GM19099 (cell line): ENCODE measurements around the gene CD22.

ENCODE experiments used
- POLR2A ChIP-seq: IDR thresholded peaks from 3 replicates; pipeline ENCODE4 v1.6.1; 2011; ENCODE audit warnings: low read depth; ENCODE audit not compliant: insufficient read length; ENCODE audit errors: extremely low read depth

Gene CD22

DNA sequence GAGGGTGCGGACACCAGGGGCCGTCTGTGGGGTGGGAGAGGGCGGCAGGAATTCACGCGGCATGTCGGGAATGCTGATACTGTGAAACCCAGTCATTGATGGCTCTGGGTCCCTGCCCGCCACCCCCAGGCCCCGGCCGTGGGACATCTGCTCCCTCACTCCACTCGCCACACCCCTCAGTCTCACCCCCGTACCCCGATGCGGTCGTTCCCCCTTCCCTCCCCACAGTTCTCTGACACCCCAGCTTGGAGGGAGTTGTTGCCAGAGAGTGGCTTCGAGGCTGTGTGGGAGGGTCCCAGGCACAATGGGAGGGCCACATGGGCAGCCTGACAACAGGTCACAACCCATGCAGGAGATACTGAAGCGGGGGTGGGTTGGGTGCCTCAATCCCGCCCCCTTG is 35.2 kb upstream of the CD22 start:
- TF ChIP-seq POLR2A, result no peak

DNA sequence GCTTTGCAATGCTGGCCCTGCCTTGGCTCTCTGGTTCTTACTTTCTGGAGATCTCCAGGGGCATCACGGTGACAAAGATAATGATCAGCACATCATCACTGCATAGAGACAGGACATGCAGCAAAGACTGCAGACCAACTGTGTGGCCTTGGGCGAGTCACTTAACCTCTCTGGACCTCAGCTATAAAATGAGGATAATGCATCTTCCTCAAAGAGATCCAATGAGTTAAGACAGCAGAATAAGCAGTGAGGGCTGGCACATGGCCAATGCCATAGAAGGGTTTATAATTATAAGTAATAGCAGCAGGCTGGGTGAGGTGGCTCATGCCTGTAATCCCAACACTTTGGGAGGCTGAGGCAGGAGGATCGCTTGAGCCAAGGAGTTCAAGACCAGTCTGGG is 34.7 kb upstream of the CD22 start:
- no peak for TF ChIP-seq POLR2A

DNA sequence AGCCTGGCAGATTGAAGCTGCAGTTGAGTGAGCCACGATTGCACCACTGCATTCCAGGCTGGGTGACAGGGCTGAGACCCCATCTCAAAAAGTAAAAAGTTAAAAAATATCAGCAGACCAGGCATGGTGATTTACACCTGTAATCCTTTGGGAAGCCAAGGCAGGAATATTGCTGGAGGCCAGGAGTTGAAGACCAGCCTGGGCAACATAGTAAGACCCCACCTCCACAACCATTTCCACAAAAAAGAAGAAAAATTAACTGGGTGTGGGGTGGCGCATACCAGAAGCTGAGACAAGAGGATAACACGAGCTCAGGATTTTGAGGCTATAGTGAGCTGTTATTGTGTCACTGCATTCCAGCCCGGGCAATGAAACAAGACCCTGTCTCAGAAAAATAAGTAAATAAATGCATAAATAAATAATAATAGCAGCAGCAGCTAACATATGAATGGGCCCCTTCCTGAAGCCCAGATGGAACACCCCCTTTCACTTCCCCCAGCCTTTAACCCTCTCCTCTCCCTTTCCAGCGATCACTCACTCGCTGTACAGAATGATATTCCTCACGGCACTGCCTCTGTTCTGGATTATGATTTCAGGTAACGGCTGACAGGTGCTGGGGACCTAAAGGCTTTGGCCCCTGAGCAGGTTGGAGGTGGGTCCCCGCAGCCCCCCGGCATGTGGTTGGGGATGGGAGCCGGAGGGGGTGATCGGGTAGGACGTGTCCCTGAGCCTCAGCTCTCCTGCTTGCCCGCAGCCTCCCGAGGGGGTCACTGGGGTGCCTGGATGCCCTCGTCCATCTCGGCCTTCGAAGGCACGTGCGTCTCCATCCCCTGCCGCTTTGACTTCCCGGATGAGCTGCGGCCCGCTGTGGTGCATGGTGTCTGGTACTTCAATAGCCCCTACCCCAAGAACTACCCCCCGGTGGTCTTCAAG is 33.9 kb upstream of the CD22 start:
- TF ChIP-seq POLR2A, result no peak

DNA sequence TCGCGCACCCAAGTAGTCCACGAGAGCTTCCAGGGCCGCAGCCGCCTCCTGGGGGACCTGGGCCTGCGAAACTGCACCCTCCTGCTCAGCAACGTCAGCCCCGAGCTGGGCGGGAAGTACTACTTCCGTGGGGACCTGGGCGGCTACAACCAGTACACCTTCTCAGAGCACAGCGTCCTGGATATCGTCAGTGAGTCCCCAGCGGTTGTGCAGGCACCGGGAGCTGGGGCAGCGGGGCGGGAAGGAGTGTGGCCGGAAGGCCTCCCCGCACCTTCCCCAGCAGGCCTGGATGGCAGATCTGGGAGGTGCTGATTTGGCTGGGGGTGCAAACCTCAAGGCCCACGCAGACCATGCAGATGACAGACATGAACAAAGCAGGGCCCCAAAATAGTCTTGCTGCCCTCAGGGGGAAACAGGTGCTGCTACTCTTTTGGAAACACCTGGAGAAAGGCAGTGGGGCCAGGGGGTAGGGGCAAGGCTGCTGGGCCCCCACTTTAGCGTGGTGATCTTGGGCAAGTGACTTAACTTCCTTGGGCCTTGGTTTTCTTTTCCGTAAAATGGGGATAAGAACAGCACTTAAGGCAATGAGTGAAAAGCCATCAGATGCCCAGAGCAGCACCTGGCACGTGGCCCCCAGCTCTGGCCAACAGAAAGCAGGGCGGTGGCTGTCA is 33.1 kb upstream of the CD22 start:
- TF ChIP-seq POLR2A, result no peak

DNA sequence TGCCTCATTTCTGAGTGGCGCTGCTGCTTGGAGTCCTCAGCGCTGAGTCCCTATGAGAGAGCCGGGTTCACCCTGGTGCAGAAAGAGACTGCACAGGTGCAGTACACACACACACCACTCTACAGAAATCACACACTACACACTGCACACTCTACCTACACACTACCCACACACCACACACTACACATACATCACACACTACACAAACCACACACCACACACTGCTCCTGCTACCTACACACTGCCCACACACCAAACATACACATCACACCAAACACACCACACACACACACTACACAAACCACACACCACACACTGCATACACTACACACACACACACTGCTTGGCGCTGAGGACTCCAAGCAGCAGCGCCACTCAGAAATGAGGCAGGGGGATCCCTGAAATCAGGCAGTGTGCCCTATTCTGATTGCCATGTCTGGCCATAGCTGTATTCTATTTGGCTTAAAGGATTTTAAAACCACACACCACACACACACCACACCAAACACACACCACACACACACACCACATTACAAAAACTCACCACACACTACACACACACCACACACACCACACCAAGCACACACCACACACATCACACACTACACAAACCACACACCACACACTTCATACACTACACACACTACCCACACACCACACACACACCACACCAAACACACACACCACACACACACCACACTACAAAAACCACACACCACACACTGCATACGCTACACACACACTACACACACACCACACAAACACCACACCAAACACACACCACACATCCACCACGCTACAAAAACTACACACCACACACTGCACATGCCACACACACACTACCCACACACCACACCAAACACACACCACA is 32.1 kb upstream of the CD22 start:
- TF ChIP-seq POLR2A, result no peak

DNA sequence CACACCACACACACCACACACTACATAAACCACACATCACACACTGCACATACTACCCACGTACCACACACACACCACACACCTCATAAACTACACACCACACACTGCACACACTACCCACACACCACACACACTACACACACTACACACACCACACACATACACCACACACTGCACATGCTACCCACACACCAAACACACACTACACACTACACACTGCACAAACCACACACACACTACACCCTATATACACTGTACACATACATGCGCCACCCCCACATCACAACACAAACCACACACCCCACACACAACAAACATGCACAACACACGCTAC is 31.5 kb upstream of the CD22 start:
- TF ChIP-seq POLR2A, result no peak

DNA sequence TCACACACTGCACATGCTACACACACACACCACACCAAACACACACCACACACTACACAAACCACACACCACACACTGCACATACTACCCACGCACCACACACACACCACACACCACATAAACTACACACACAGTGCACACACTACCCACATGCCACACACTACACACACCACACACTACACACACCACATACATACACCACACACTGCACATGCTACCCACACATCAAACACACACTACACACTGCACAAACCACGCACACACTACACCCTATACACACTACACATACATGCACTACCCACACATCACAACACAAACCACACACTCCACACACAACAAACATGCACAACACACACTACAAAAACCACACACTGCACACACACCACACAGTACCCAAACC is 31.1 kb upstream of the CD22 start:
- no peak for TF ChIP-seq POLR2A

DNA sequence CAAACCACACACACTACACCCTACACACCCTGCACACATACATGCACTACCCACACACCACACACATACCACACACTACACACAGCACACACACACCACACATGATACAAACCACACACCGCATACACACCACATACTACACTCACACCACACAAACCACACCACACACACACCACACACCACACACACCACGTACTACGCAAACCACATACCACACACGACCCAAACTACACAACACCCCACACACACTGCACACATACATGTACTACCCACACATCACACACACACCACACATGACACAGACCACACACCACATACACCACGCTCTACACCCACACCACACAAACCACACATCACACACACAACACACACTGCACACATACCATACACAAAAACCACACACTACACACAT is 30.4 kb upstream of the CD22 start:
- no peak for TF ChIP-seq POLR2A

DNA sequence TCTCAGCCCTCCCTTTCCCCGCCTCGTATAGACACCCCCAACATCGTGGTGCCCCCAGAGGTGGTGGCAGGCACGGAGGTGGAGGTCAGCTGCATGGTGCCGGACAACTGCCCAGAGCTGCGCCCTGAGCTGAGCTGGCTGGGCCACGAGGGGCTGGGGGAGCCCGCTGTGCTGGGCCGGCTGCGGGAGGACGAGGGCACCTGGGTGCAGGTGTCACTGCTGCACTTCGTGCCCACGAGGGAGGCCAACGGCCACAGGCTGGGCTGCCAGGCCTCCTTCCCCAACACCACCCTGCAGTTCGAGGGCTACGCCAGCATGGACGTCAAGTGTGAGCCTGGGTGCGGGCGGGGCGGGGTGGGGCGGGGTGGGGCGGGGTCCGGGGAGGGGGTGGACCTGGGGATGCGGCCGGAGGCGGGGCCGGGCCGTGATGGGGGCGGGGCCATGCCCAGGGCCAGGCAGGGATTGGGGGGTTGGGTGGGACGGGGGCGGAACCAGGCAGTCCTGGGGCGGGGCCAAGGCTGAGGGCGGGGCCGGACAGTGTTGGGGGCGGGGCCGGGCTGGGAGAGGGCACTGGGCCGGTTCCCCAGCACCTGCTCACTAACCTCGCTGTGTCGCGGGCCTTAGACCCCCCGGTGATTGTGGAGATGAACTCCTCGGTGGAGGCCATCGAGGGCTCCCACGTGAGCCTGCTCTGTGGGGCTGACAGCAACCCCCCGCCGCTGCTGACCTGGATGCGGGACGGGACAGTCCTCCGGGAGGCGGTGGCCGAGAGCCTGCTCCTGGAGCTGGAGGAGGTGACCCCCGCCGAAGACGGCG is 29.3 kb upstream of the CD22 start:
- TF ChIP-seq POLR2A, result no peak

DNA sequence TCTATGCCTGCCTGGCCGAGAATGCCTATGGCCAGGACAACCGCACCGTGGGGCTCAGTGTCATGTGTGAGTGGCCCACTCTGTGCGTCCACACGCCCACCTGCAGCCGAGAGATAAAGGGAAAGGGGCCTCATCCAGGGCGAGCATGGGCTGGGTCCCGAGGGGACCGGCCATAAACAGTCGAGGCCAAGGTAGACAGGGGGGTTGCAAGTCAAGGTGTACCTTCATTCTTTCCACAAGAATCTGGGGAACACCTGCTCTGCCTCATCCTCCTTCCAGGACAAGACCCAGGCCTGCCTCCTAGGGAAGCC is 28.7 kb upstream of the CD22 start:
- no peak for TF ChIP-seq POLR2A

DNA sequence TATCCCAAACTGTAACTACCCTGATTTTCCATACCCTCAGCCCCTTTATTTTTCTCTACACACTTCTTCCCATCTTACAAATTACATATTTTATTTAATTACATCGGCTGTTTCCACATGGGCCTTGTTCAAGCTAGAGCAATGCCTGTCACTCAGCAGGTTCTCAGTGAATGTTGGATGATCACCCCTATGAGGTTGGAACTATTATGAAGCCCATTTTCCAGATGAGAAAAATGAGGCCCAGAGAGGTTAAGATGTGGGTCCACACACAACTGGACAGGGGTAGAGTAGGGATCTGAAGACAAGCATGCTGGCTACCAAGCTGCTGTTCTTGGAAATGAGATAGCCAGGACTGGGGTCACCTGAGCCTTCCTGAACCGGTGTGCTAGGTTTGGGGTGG is 27.0 kb upstream of the CD22 start:
- no peak for TF ChIP-seq POLR2A

DNA sequence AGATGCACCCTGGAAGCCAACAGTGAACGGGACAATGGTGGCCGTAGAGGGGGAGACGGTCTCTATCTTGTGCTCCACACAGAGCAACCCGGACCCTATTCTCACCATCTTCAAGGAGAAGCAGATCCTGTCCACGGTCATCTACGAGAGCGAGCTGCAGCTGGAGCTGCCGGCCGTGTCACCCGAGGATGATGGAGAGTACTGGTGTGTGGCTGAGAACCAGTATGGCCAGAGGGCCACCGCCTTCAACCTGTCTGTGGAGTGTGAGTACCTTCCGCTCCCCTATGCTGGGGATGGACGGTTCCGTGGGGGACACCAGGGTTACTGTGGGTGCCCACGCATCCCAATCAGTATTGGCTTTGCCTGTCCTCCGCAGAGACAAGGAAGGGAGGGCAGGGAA is 26.5 kb upstream of the CD22 start:
- no peak for TF ChIP-seq POLR2A

DNA sequence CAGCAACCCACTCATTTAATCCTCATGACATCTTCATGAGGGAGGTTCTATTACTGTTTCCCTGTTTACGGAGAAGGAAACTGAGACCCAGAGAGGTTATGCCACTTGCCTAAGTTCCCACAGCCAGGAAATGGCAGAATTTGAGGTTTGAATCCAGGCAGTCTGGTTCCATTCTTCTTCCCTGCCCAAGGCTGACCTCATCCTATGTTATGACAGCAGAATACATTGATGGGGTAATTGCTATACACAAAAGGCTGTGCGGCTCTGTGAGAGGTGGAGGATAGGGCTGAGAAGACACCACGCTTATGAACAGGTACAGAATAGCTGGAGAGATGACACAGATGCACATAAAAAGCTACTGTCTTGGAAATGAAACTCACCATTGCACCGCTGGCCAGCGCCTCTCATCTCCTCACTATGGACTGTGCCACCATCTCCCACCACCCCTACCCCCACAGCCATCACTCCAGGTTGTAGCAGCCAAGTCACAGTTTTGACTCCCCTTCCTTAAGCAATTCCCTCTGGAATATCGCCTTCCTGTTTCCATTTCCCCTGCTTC is 25.6 kb upstream of the CD22 start:
- TF ChIP-seq POLR2A, result no peak

DNA sequence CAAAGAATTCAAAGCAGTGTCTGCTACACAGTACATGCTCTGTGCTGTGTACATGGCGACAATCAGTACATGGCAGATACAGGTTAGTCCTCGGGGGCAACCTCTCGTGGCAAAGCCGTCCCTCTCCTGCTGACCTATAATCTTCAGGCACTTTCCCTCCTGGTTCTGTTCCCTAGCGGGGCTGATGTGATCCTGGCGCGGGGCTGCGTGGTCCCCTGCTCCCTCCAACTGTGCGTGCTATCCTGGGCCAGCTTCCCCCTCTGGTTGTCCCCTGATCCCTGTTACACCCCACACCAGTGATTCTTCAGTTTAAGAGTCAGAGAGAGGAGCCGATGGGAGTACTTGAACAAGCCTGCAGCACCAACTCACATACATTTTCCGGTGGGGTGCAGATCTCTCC is 25.0 kb upstream of the CD22 start:
- TF ChIP-seq POLR2A, result no peak
